Keratinocyte (primary cell): ENCODE data around the gene LRRC10B. TPM values are rescaled to one million over a fixed set of nuclear protein-coding genes. Genes with fewer than 3 reads are reported as not detected.

Experiments used
- DNase-seq: peaks from one replicate; pipeline ENCODE4 v3.0.0-alpha.2; 2011; ENCODE audit warnings: low read depth, missing footprints, low spot score
- FAIRE-seq: peaks from 2 replicates; lab custom pipeline; 2011; peaks lifted over from hg19 to GRCh38; lab: Jason Lieb, UNC
- H2AFZ ChIP-seq: 2 replicates; pipeline ENCODE4 v1.6.0; 2012; ENCODE audit warnings: low read length, control low read depth, inconsistent platforms; ENCODE audit not compliant: control insufficient read depth
- H3K27ac ChIP-seq: 2 replicates; pipeline ENCODE4 v1.5.1; 2011; ENCODE audit warnings: low read length; ENCODE audit not compliant: control insufficient read depth, insufficient read depth
- H3K27me3 ChIP-seq: 3 replicates; pipeline ENCODE4 v1.6.0; 2011; ENCODE audit warnings: low read length; ENCODE audit not compliant: control insufficient read depth, insufficient read depth; ENCODE audit errors: extremely low read depth
- H3K36me3 ChIP-seq, 2 experiments: 2 replicates in 1 of 2; 3 replicates in 1 of 2; pipeline ENCODE4 v1.5.1; 2011; ENCODE audit warnings: low read length in 2 of 2, mild to moderate bottlenecking in 1 of 2; ENCODE audit not compliant: control insufficient read depth in 2 of 2, insufficient read depth in 2 of 2; ENCODE audit errors: extremely low read depth in 1 of 2
- H3K4me1 ChIP-seq: 3 replicates; pipeline ENCODE4 v1.5.1; 2011; ENCODE audit warnings: low read length; ENCODE audit not compliant: control insufficient read depth, insufficient read depth; ENCODE audit errors: extremely low read depth
- H3K4me2 ChIP-seq: 3 replicates; pipeline ENCODE4 v1.6.0; 2011; ENCODE audit warnings: low read depth, low read length; ENCODE audit not compliant: control insufficient read depth, insufficient read depth; ENCODE audit errors: extremely low read depth
- H3K4me3 ChIP-seq, 3 experiments: fragments of 200-600 bp in 1 of 3; sonication (generic) in 1 of 3; 2 replicates in 2 of 3; 3 replicates in 1 of 3; pipeline ENCODE4 v1.5.1; 2011 to 2016; ENCODE audit warnings: low read length in 3 of 3, mild to moderate bottlenecking in 3 of 3, control low read depth in 2 of 3, inconsistent platforms in 1 of 3, low read depth in 1 of 3, mixed read lengths in 1 of 3, mixed run types in 1 of 3, moderate library complexity in 1 of 3; ENCODE audit not compliant: control insufficient read depth in 2 of 3, insufficient read depth in 2 of 3; ENCODE audit errors: extremely low read depth in 1 of 3
- H3K79me2 ChIP-seq: 2 replicates; pipeline ENCODE4 v1.6.0; 2012; ENCODE audit warnings: low read length; ENCODE audit not compliant: control insufficient read depth, insufficient read depth
- H3K9ac ChIP-seq: 3 replicates; pipeline ENCODE4 v1.6.0; 2011; ENCODE audit warnings: low read length; ENCODE audit not compliant: control insufficient read depth, insufficient read depth; ENCODE audit errors: extremely low read depth
- H3K9me1 ChIP-seq: 3 replicates; pipeline ENCODE4 v1.6.0; 2011; ENCODE audit warnings: low read length; ENCODE audit not compliant: control insufficient read depth, insufficient read depth; ENCODE audit errors: extremely low read depth
- H3K9me3 ChIP-seq: 2 replicates; pipeline ENCODE4 v1.5.1; 2012; ENCODE audit warnings: low read depth, low read length; ENCODE audit not compliant: control insufficient read depth
- H4K20me1 ChIP-seq: 3 replicates; pipeline ENCODE4 v1.6.0; 2011; ENCODE audit warnings: low read length; ENCODE audit not compliant: control insufficient read depth, insufficient read depth; ENCODE audit errors: extremely low read depth
- CTCF ChIP-seq, 3 experiments: IDR thresholded peaks in 1 of 3; conservative IDR thresholded peaks in 1 of 3; optimal IDR thresholded peaks in 1 of 3; 2 replicates in 2 of 3; 3 replicates in 1 of 3; pipeline versions ENCODE3 to v1.5.1; 2011; ENCODE audit warnings: low read length in 3 of 3, mild to moderate bottlenecking in 3 of 3, moderate library complexity in 2 of 3, control low read depth in 1 of 3, inconsistent platforms in 1 of 3; ENCODE audit not compliant: insufficient read depth in 2 of 3; ENCODE audit errors: extremely low read depth in 1 of 3
- EZH2 ChIP-seq: IDR thresholded peaks from one replicate; pipeline ENCODE4 v1.6.1; 2012; ENCODE audit warnings: inconsistent platforms, mild to moderate bottlenecking, low read length, moderate library complexity
- dilution Hi-C: fragments of 300-500 bp; cut with MboI; formaldehyde crosslinking; loops from one replicate; pipeline ENCODE4 v1.7.0; 2020; ENCODE audit warnings: low sequenced_read_pairs; ENCODE audit not compliant: extremely low pct_ligation_motif_present
- polyA plus RNA-seq, 5 experiments: library from polyadenylated mRNA; depleted of rRNA in 3 of 5; stranded (reverse) in 3 of 5; stranded (forward) in 1 of 5; unstranded in 1 of 5; fragments of >200 nt; gene quantifications; 1 replicate in 1 of 5; 2 replicates in 3 of 5; 3 replicates in 1 of 5; pipeline versions ENCODE4 v1.2.1 to v1.2.3, GENCODE V29; 2011 to 2012; ENCODE audit warnings: missing spikeins in 2 of 5, low read depth in 1 of 5, low replicate concordance in 1 of 5

The LRRC10B gene
- polyA plus RNA-seq, 1 donor (not counting 4 experiments of a cell fraction or from before 2014, with no cell fraction given), result not detected

DNA sequence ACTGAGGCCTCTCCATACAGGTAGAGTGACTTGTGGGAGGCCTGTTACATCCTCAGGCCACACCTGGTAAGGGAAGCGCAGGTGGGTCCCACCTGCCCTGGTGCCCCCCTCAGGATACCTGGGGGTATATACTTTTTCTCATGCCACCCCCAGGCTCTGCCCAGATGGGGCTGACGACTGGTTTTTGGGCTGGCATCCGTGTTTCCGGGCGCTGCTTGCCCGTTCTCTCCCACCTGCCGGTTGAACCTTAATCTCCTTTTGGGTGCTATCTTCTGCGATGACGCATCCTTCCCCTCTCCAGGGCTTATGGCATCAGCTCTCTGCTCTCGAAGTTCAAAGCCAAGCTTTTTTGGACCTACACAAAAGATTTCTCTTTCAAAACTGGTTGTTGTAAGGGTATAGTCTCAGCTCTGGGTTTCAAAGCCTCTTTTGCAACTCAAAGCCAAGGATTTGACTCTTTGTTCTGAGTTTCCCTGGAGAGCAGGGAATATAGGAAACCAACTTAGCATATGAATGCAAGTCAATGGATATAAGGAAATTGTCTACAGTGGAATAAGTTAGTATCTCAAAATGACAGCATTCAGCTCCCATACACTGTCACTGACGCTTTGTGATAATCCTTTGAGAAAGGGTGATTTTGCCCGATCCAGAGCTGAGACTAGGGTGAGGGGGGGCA lies 8.6 kb upstream of the LRRC10B start:
- TF ChIP-seq CTCF (optimal IDR thresholded peaks at IDR 0.05 in 1 of 3, IDR thresholded peaks at IDR 0.05 in 1 of 3, conservative IDR thresholded peaks at IDR 0.05 in 1 of 3; ENCODE audit: extremely low read depth in 1 of 3, insufficient read depth in 2 of 3, low read length in 3 of 3) (no peak), EZH2 (no peak)
- Histone ChIP-seq H3K4me2 (no peak overlapping the region), H3K9me3 (no peaks in the 10 kb centered on the region), H3K9ac (no peak overlapping the region), H3K79me2 (no peaks in the 10 kb centered on the region), H4K20me1 (no peaks in the 10 kb centered on the region), H2AFZ (no peak overlapping the region), H3K4me1 (peaks cover 5% of the 10 kb centered on the region), H3K4me3 (no peak overlapping the region), H3K9me1 (no peaks in the 10 kb centered on the region), H3K27me3 (no peaks in the 10 kb centered on the region), H3K36me3 (no peaks in the 10 kb centered on the region), H3K27ac (no peak overlapping the region)
- FAIRE-seq (no peak), DNase-seq (no peak)
- dilution Hi-C loops, result no loop called here

DNA sequence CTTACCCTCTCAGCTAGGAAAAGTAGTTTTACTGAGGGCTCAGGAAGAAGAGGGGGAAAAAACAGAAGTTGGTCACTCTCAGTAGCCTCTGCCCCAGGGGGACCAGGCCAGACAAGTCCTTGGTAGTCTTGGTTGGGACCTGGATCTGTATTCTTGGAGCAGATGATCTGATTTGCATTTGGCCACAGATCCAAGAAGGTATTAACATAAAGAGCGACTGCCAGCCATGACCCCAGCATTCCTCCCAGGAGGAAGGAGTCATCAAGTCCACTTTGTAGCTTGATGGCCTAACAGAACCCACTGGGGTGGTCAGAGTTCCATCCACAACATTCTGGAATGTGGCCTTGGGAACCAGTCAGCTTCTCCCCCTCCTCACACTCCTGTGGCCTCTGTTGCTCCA lies 6.0 kb upstream of the LRRC10B start:
- dilution Hi-C loops, result no loop called here
- no peaks in the 10 kb centered on the region for H3K9me3 ChIP-seq
- DNase-seq (no peak), FAIRE-seq (no peak)
- TF ChIP-seq EZH2, result no peak
- TF ChIP-seq CTCF (optimal IDR thresholded peaks at IDR 0.05 in 1 of 3, IDR thresholded peaks at IDR 0.05 in 1 of 3, conservative IDR thresholded peaks at IDR 0.05 in 1 of 3; ENCODE audit: extremely low read depth in 1 of 3, insufficient read depth in 2 of 3, low read length in 3 of 3), result no peak
- H2AFZ ChIP-seq, result no peak overlapping the region
- H3K36me3 ChIP-seq, result no peaks in the 10 kb centered on the region
- H3K27me3 ChIP-seq, result peaks cover 21% of the 10 kb centered on the region
- H3K4me1 ChIP-seq, result no peaks in the 10 kb centered on the region
- H3K27ac ChIP-seq, result no peak overlapping the region
- no peak overlapping the region for H3K4me2 ChIP-seq
- H3K4me3 ChIP-seq, result no peak overlapping the region
- H3K9ac ChIP-seq, result no peak overlapping the region
- H3K9me1 ChIP-seq, result no peaks in the 10 kb centered on the region
- no peaks in the 10 kb centered on the region for H4K20me1 ChIP-seq
- H3K79me2 ChIP-seq, result no peaks in the 10 kb centered on the region
